Fibroblast of pulmonary artery (primary cell): Measurements from ENCODE around the gene PRR5.

Source experiments
- DNase-seq: peaks from one replicate; pipeline ENCODE4 v3.0.0-alpha.2; 2010; ENCODE audit warnings: low read depth
- H3K4me3 ChIP-seq: replicated peaks from 2 replicates; pipeline ENCODE4 v1.5.1; 2011; ENCODE audit warnings: low read depth, mild to moderate bottlenecking, control low read depth, low read length, moderate library complexity
- TF ChIP-seq, protein P1 (sequence below): IDR thresholded peaks from 2 replicates; pipeline ENCODE4 v1.5.1; 2011; ENCODE audit warnings: mild to moderate bottlenecking, control low read depth, low read length, inconsistent platforms; ENCODE audit errors: missing control alignments

PRR5 gene

DNA sequence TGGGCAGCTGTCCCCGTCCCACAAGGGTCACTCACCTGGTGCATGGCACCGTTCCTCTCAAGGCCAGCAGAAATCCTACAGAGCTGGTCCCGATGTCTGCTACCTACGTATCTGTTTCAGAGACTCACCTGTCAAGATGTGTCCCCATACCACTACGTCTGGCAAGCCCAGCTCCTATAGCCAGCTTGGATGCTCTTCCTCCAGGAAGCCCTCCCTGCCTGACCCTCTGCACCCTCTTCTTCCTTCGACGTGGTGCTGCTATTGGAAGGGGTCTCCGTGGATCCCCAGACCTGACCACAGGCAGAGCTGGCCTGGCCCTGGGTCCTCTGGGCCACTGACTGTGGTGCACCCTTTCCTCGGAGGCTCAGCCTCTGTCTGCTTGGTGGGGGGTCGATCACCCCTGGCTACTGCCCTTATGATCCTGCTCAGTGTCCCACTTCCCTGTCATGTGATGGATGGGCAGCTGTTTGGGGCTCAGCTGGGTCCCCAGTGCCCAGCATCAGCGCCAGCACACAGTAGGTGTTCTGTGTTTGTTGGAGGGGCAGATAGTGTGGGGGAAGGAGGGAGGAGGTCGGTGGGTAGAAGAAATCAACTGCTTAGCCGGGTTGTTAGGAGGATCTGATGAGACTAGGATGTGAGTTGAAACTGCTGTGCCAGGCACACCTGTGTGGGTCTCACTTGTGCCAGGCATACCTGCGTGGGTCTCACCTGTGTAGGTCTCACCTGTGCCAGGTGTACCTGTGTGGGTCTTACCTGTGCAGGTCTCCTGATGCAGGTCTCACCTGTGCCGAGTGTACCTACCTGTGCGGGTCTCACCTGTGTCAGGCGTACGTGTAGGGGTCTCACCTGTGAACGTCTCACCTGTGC is 28.7 kb downstream of the PRR5 start:
- TF ChIP-seq, protein P1, sequence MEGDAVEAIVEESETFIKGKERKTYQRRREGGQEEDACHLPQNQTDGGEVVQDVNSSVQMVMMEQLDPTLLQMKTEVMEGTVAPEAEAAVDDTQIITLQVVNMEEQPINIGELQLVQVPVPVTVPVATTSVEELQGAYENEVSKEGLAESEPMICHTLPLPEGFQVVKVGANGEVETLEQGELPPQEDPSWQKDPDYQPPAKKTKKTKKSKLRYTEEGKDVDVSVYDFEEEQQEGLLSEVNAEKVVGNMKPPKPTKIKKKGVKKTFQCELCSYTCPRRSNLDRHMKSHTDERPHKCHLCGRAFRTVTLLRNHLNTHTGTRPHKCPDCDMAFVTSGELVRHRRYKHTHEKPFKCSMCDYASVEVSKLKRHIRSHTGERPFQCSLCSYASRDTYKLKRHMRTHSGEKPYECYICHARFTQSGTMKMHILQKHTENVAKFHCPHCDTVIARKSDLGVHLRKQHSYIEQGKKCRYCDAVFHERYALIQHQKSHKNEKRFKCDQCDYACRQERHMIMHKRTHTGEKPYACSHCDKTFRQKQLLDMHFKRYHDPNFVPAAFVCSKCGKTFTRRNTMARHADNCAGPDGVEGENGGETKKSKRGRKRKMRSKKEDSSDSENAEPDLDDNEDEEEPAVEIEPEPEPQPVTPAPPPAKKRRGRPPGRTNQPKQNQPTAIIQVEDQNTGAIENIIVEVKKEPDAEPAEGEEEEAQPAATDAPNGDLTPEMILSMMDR: no peak
- no peak for DNase-seq
- no peak overlapping the region for H3K4me3 ChIP-seq

DNA sequence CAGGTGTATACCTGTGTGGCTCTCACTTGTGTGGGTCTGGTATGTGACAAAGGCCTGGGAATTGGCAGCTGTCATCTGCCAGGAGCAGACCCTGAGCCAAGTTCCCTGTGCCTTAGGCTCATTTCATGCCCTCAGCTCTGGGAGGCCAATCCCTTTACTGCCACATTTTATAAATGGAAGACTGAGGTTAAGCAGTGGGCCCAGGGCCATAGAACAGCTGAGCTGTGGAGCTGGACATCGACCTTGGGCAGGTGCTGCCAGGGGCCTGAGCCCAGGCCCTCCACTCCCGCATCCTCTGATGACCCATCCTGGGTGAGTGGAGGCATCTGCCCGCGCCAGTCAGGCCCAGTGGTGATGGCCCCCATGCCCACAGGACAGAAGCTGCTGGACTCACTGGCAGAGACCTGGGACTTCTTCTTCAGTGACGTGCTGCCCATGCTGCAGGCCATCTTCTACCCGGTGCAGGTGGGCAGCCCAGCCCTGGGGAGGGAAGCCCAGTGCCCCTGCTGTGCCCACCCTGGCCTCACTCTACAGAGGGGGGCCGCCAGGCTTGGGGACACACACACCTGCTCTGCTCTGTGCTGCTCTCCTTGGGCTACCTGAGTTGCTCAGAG is 29.5 kb downstream of the PRR5 start:
- DNase-seq: no peak

GRCh38 chr22:44732017-44732561 is 30.1 kb downstream of the PRR5 start:
- H3K4me3 ChIP-seq: no peak overlapping the region
- no peak for DNase-seq
- TF ChIP-seq, protein P1: no peak

More for the DNA sequence above, 29.5 kb downstream of the PRR5 start:
- TF ChIP-seq, protein P1: no peak
- H3K4me3 ChIP-seq: no peak overlapping the region

DNA sequence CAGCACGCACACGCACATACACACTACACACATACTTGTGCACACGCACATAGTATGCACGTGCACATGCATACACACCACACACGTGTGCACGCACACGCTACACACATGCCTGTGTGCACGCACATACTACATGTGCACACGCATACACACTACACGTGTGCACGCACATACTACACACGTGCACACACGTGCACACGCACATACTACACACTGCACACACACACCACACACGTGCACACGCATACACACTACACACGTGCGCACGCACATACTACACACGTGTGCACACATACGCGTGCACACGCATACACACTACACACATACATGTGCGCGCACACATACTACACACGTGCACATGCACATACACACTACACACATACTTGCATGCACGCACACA is 30.7 kb downstream of the PRR5 start:
- H3K4me3 ChIP-seq: no peak overlapping the region
- TF ChIP-seq, protein P1: no peak
- no peak for DNase-seq

DNA sequence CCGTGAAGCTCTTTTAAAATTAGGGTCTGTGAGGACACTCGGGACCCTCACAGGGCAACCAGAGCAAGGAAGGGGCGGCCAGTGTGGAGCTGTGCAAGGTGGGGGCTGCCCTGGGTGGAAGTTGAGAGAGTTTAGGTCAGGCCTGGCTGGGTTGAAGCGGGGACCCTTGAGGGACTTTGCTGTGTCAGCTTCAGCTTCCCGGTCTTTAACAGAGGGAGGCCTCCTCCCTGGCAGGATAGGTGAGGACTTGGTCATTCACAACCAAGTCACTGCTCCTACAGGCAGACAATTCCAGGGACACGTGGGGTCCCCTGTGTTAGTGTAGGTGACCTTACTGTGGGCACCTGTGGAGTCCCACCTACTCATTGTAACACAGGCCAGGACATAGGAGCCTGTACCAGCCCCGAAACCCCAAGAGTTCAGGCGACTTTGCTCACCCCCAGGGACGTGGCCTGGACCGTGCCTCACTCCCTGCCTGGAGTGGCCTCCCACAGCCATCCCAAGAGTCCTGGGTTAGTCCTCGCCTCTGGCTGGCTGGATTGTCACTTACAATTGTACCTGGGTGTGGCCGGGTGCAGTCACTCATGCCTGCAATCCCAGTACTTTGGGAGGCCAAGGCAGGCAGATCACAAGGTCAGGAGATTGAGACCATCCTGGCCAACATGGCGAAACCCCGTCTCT is 31.6 kb downstream of the PRR5 start:
- TF ChIP-seq, protein P1: no peak
- H3K4me3 ChIP-seq: no peak overlapping the region
- DNase-seq: no peak

- TF ChIP-seq, protein P1: no peak
- H3K4me3 ChIP-seq: no peak overlapping the region
- no peak for DNase-seq
Observed at GRCh38 chr22:44734278-44734677, 32.3 kb downstream of the PRR5 start.
